GM21526 (cell line): Measurements from ENCODE around the gene TMEM255B.
"Not testable (repeated sequence)": the region's sequence is repeated elsewhere in the genome, so short reads cannot be mapped to it uniquely, and the experiment has no call there.

Experiments
- ATAC-seq: cut with Tn5 transposase; IDR thresholded peaks from one replicate; pipeline ENCODE4 v1.9.1; 2021; ENCODE audit warnings: moderate library complexity; ENCODE audit not compliant: unreplicated experiment, low FRiP score

Gene TMEM255B

DNA sequence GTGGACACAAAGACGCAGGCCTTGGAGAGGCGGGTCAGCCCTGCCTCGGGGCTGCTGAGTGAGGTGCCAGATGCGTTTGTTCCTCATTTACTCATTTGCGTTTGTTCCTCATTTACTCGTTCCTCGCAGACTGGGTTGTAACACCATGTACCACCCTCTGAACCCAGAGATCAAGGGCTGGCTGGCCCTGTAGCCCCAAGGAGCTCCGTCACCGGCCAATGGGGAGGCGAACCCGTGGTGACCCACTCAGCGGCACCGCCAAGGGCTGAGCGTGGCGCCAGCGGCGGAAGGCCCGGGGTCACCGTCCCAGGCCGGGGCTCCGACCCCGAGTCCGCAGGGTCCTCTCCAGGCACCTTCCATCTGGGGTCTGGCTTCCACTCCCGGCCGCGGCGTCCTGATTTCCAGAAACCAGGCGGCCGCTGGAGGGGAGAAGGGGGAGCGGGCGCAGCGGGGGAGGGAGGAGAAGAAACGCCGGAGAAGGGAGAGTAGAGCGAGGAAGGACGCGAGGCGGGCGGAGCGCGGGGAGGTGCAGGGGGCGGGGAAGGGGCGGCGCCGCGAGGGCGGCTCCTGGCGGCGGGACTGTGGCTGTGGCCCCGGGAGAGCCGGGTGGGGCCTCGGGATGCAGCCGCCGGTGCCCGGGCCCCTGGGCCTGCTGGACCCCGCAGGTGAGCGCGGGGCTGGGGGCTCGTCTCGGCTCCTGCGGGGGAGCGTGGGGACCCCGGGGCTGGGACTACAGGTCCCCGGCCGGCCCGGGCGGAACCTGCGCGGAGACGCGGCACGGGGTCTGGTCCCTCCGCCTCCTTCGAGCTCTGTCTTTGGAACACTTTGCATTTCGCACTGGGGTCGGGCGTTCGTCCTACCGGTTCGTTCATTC lies at the start of gene TMEM255B:
Gene TMEM255B, plus strand, starts transcription at position 576 of the 874 bp plus-strand sequence. Its CDS starts 44 bp downstream, at position 620.
- ATAC-seq = peak; percentile 87

GRCh38 chr13:113722921-113723320 lies 36.1 kb upstream of the TMEM255B start:
- no peak for ATAC-seq

DNA sequence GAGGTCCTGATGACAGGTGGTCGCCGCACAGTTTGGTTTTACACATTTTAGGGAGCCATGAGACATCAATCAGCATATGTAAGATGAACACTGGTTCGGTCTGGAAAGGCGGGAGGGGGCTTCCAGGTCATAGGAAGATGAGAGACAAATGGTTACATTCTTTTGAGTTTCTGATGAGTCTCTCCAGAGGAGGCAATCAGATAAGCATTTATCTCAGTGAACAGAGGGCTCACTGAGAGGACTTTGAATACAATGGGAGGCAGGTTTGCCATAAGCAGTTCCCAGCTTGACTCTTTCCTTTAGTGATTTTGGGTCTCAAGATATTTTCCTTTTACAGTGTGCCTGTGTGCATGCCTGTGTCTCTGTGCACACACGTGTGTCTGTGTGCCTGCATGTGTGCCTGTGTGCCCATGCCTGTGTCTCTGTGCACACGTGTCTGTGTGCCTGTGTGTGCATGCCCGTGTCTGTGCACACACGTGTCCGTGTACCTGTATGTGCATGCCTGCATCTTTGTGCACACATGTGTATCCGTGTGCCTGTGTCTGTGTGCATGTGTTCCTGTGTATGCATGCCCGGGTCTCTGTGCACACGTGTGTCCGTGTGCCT lies 35.5 kb upstream of the TMEM255B start:
- no peak for ATAC-seq

DNA sequence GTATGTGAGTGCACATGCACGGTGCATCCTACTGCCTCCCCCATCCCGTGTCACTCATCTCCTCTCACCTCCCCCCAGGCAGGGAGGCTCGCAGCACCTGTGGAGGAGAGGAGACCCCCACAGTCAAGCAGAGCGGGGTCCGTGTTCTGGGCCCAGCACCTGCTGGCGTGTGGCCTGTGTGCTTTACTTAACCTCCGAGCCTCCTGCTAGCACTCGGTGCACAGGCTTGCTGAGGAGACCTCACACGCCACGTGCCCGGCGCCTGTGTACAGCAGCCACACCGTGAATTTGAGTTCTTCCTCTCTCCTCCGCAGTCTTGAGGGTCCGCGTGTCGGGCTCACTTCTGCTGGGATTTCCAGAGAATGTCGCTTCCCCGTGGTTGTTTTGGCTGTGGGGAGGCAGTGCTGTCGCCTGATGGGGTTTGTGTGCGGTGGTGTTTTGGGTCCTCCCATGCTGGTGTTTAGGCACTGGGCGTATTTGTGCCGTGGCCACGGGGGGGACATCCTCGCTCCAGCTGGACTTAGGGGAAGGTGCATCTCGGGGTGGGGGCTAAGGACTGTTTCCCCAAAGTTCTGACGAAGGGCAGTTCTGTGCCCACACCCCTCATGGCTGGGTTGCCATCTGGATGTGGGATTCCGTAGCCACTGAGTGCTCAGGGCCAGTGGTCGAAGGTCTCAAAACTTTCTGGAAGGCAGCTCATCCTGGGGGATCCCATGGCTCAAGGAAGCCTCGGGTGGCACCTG lies 34.8 kb upstream of the TMEM255B start:
- ATAC-seq = peak; percentile 2

- ATAC-seq = peak; percentile 91
Measured at GRCh38 chr13:113724780-113725315, 34.2 kb upstream of the TMEM255B start.

- ATAC-seq = not testable (repeated sequence)
Measured at GRCh38 chr13:113725329-113726105, 33.5 kb upstream of the TMEM255B start.

DNA sequence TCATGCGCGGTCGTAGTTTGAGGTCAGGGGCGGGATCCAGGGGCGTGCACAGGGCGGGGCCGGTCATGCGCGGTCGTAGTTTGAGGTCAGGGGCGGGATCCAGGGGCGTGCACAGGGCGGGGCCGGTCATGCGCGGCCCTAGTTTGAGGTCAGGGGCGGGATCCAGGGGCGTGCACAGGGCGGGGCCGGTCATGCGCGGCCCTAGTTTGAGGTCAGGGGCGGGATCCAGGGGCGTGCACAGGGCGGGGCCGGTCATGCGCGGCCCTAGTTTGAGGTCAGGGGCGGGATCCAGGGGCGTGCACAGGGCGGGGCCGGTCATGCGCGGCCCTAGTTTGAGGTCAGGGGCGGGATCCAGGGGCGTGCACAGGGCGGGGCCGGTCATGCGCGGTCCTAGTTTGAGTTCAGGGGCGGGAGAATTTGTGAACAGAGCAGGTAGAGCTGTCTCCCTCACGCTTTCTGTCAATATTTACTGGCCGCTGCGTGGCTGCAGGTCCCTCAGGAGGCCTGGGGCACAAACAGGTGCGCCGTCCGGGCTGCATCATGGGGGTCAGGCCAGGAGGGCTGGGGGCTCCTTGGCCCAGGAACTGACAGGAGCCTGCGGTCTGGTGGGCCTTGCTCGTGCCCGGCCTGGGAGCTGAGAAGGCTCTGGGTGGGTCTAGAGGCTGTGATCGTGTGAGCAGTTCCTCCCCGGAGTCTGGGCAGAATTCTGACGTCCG lies 32.8 kb upstream of the TMEM255B start:
- not testable (repeated sequence) for ATAC-seq

GRCh38 chr13:113726961-113727411 lies 32.0 kb upstream of the TMEM255B start:
- no peak for ATAC-seq

DNA sequence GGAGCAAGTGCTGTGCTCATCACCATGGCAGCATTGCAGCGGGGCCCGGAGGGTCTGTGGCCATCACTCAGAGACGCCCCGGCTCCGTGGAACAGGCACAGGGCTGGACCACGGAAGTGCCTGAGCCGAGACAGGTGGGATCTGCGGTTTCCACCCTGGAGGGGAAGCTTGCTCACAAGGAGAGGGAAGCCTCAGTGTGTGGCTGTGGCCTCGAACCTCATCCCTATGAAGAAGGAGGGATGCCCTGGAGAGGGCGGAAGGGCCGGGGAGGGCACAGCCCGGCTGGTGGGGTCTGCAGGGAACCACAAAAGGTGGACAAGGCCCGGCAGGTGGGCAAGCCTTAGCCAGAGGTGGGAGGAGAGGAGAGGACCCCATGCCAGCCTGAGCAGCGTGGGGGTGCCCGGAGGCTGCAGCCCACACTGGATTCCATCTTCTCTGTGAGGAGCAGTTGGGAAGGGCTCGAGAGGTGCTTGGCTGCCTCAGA lies 30.4 kb upstream of the TMEM255B start:
- no peak for ATAC-seq

GRCh38 chr13:113729187-113730019 lies 29.6 kb upstream of the TMEM255B start:
- no peak for ATAC-seq

DNA sequence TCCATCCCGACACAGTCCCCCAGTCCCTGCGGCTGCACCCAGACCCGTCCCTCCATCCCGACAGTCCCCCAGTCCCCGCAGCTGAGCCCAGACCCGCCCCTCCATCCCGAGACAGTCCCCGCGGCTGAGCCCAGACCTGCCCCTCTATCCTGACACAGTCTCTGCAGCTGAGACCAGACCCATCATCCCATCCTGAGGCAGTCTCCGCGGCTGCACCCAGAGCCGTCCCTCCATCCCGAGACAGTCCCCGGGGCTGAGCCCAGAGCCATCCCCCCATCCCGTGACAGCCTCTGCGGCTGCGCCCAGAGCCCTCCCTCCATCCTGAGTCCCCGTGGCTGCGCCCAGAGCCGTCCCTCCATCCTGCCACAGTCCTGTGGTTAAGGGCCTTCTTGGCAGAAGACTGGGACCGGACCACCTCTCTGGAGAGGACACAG lies 28.8 kb upstream of the TMEM255B start:
- no peak for ATAC-seq

DNA sequence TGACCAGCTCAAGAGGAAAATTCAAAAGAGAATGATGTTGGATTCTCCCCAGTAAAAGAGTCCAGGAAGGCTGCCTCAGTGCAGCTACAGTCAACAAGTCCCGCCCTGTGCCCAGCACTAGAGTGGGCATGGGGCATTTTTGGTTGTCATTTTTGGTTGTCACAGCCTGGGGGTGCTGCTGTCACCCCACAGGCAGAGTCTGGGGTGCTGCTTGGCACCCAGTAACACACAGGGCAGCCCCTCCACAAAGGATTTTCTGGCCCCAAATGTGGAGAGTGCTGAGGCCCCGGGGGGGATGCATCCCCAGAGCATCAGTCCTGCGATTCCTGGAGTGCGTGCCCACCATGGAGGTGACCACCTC lies 28.2 kb upstream of the TMEM255B start:
- no peak for ATAC-seq

GRCh38 chr13:113731192-113732175 lies 27.5 kb upstream of the TMEM255B start:
- no peak for ATAC-seq

DNA sequence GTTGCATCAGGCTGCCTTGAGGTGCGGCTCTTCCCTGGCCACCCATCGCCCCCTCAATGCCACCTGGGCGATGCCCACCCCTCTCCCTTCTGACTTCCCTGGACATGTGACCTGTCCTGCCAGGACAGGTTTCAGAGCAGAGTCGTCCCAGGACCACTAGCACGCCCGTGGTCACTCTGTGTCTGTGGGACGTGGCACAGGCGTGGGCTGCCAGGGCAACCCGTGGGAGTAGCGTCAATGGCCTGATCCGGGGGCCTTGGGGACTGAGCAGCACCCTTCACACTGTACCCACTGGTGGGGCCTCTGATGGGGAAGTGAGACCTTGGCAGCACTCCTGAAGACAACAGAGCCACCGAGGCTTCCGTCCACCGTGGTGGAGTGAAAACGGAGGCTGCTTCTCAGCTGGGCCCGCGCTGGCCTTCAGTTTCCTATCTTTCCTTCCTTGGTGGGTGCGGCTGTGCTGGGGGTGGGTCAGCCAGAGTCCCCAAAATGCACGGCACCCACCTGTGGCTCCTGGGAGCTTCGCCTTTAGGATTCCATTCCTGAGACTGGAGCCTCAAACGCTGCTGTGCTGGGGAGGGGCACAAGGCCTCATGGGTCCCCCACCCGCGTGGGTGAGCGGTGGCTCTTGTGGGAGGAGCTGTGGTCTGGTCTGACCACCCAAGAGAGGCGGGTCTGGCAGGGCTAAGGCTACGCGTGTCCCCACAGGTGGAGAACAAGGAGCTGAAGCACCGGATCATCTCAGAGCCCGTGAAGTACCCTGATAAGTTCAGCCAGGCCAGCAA lies 26.7 kb upstream of the TMEM255B start:
- no peak for ATAC-seq

GRCh38 chr13:113732961-113733950 lies 25.8 kb upstream of the TMEM255B start:
- no peak for ATAC-seq
